Measurements from ENCODE around the gene FBXW4.

Gene FBXW4

DNA sequence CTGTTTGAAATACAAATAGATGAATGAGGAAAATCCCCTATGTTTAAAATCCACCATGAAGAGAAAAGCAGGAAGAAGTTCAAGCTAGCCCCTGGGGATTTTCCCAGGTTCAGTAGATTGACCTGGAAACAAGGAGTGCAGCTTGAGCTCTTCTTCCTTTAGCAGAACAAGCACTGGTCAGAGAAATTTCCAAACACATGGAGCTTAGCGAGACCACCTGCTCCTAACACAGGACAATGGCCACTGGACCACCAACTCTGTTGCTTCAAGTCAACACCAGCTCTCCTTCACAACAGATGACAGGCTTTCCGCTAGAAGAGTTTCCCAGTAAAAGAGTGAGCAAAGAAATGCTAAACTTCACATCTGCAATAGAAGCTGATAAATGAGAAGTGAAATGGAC lies 9.4 kb upstream of the FBXW4 start:
- Histone ChIP-seq H3K27ac (no peak overlapping the region), H3K4me3 (no peak overlapping the region)

GRCh38 chr10:101696632-101697031 lies 1.7 kb upstream of the FBXW4 start:
- H3K4me3 ChIP-seq = no peak overlapping the region
- no peak overlapping the region for H3K27ac ChIP-seq

- peak overlapping the region in 19 of 21 experiments; percentile 40 to 100 (median 99) for H3K27ac ChIP-seq
Observed at GRCh38 chr10:101695404-101695890, 477 bp upstream of the FBXW4 start.

GRCh38 chr10:101693978-101694673 lies 844 bp downstream of the FBXW4 start:
- Histone ChIP-seq H3K4me3 (peak overlapping the region; percentile 47 to 88 (median 72)), H3K27ac (peak overlapping the region; percentile 92 to 100 (median 99))

More at GRCh38 chr10:101695404-101695890, 477 bp upstream of the FBXW4 start:
- peak overlapping the region; percentile 47 to 88 (median 72) for H3K4me3 ChIP-seq

- peak overlapping the region; percentile 92 to 100 (median 99) for H3K27ac ChIP-seq
Observed at GRCh38 chr10:101693651-101693977, 1.4 kb downstream of the FBXW4 start.

GRCh38 chr10:101691081-101691480 lies 3.9 kb downstream of the FBXW4 start:
- no peak overlapping the region for H3K27ac ChIP-seq
- H3K4me3 ChIP-seq = no peak overlapping the region

More at GRCh38 chr10:101693651-101693977, 1.4 kb downstream of the FBXW4 start:
- H3K4me3 ChIP-seq = peak overlapping the region; percentile 47 to 88 (median 72)

GRCh38 chr10:101690461-101690860 lies 4.5 kb downstream of the FBXW4 start:
- Histone ChIP-seq H3K4me3 (no peak overlapping the region), H3K27ac (no peak overlapping the region)

DNA sequence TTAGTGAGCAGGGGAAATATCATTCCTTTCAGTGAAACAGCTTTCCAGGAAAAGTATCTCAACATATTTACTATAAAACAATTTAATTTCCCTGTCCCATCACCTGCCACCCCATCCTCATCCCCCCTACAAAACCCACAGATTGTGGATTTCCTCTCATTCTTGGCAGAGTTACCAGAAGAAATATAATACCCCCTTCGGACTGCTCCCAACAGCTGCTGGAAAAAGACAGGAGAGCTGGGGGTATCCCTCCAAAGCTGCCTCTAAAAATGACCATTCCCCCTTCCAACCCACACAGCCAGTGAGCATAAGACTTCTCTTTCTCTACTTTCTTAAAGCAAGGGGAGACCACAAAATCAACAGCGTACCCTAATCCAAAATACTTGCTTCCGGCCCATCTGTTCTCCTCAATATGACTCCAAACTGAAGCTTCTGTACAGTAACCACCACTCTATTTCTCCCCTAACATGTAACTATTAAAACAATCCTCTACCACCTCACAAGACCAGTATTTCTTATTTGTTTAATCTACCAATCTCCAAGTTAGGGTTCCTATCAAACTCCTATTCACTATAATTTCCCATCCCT lies 7.8 kb downstream of the FBXW4 start:
- no peak overlapping the region for H3K4me3 ChIP-seq

DNA sequence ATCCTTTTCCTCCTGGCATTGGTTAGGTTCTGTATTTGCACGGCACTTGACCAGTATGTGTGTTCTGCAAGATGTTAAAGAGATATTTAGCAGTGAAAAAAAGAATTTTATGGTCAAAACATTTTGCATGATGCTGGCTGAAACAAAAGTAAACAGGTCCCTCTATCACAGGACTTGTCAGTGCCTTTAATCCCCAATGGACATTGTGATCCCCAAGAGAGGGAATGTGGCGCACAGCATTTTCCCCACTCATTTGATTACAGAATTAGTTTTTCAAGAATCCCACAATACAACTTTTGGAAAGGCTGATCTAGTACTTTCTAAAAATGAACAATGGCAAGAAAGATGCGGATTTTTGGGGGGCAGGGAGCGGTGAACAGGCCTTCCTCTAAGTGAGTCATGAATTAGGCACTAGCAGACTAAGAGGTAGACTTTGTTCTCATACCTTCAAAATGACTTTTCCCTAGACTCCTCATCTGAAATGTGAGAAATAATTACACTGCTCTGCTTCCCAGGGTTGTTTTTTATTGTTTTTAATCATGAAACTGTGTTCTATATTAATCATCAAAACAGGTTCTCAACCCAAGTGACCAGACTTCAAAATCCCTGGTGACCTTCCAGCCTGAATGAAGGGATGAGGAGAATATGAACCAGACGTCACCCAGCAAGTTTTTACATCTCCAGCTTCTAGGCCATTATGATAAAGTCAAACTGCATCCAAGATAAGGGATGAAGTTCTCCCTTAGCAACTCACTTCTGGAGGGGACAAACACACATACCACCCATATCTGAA lies 8.6 kb downstream of the FBXW4 start:
- H3K27ac ChIP-seq = no peak overlapping the region
- H3K4me3 ChIP-seq = no peak overlapping the region

More for the DNA sequence above, 7.8 kb downstream of the FBXW4 start:
- H3K27ac ChIP-seq = no peak overlapping the region

- Histone ChIP-seq H3K4me3 (no peak overlapping the region), H3K27ac (no peak overlapping the region)
Observed at GRCh38 chr10:101684782-101685181, 10.2 kb downstream of the FBXW4 start.

DNA sequence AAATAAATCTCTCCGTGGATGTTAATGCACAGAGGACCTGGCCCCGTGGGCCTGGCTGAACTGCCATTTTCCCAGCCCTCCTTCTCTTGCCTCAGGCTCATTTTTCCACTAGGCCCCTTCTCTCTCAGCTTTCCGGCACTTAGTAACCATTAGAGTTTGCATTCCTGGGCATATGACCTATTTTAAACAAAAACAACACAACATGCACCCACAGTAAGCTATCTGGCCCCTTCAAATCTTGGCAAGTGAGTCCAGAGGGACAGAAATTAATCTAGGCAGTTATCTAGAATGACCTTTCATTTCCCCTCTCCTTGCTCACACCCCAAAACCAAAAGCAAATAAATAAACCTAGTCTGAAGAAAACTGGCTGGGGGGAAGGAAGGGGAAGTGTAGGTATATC lies 11.7 kb downstream of the FBXW4 start:
- no peak overlapping the region for H3K27ac ChIP-seq
- no peak overlapping the region for H3K4me3 ChIP-seq

GRCh38 chr10:101682172-101682825 lies 12.7 kb downstream of the FBXW4 start:
- Histone ChIP-seq H3K27ac (peak overlapping the region in 3 of 21 experiments; percentile 11 to 29 (median 27)), H3K4me3 (no peak overlapping the region)

DNA sequence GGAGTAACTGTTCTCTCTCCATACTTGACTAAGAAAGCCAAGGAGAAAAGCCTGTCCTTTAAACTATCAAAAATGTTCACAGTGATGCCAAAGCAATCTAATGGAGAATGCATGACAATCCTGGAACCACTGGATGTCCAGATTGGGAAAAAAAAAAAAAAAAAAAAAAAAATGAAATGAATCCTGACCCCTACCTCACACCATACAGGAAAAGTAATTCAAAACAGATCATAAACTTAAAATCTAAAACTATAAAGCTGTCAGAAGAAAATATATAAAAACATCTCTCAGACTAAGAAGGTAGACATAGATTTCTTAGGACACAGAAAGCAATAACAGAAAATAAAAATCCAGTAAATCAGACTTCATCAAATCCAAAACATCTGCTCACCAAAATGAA lies 18.4 kb downstream of the FBXW4 start:
- no peak overlapping the region for H3K27ac ChIP-seq
- no peak overlapping the region for H3K4me3 ChIP-seq

DNA sequence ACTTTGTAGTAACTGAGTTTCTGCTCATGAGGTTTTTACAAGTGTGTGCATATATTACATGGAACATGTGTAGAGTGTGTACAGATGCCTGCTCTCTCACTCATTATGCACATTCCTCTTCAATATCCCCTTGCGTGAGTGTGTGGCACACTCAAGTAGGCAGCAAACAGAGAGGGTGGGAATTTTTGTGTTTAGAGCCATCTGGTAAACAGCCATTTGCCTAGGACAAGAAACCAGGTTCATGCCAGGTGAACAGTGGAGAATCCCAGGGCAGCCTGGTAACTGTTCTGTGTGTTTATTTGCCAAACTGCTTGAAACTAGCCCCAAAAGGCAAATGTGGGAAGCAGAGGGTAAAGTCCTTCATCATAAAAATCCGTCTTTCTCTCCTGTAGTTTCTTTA lies 19.9 kb downstream of the FBXW4 start:
- no peak overlapping the region for H3K4me3 ChIP-seq
- H3K27ac ChIP-seq = no peak overlapping the region

DNA sequence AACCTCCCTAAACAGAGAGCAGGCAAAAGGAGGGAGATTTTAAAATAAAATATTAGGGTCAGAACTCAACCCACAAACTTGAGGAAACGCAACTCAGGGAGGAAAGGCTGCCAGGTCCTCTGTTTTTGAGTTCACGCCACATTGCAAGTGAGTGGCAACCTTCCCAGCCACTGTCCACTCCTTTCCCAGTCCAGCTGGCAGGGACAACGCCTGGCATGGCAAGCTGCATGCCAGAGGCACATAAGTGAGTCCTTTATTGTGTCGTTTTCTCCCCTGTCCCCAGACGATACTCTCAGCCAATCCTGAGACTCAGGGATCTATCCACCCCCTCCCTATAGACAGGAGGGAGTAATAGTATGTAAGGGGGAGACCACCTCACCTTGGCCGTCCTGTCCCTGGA lies 22.4 kb downstream of the FBXW4 start:
- no peak overlapping the region for H3K27ac ChIP-seq

GRCh38 chr10:101671453-101671852 lies 23.5 kb downstream of the FBXW4 start:
- H3K27ac ChIP-seq = no peak overlapping the region
- H3K4me3 ChIP-seq = no peak overlapping the region

More for the DNA sequence above, 22.4 kb downstream of the FBXW4 start:
- H3K4me3 ChIP-seq = no peak overlapping the region

DNA sequence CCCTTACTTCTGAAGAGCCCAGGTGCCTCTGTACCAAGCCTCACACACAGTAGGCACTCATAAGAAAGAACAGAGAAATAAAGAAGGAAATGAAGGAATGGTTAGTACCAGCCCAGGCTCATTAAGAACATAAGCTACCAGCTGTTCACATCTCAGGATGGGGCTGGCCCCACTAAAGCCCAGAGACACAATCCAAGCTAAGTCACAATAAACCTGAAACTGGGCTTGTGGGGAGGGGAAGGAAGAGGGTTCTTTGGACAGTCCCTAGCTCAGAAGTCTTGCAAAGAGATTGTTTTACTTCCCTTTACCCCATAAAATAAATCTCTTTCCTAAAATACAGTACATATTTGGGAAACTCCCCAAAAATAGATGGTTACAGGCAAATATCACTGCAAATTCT lies 24.3 kb downstream of the FBXW4 start:
- Histone ChIP-seq H3K4me3 (no peak overlapping the region), H3K27ac (no peak overlapping the region)

DNA sequence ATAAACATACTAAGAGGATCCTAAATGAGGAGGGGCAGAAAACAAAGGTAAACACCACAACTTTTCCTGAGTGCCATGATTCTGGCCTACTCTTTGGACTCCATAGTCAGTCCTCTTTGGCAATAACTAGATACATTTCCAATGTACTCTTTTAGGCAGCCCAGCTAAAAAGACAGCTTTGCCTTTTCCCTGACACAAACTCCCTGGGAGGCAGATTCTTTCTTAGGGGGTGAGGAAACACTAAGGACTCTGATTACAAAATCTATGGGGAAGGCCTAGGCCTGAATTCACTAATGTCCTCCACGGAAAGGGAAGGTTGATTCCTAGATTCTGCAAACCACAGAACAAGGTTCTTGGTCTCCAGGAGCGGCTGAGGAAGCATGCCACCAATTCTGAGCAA lies 25.8 kb downstream of the FBXW4 start:
- Histone ChIP-seq H3K4me3 (no peak overlapping the region), H3K27ac (no peak overlapping the region)

GRCh38 chr10:101668566-101668965 lies 26.4 kb downstream of the FBXW4 start:
- no peak overlapping the region for H3K27ac ChIP-seq
- no peak overlapping the region for H3K4me3 ChIP-seq

GRCh38 chr10:101666083-101666482 lies 28.9 kb downstream of the FBXW4 start:
- Histone ChIP-seq H3K4me3 (no peak overlapping the region), H3K27ac (no peak overlapping the region)

All from skin epidermis (tissue), 12 donors.